ENCODE results near the gene RTEL1.

- TF ChIP-seq POLR2A (IDR thresholded peaks at IDR 0.05) (no peak), CTCF (IDR thresholded peaks at IDR 0.05) (no peak)
These were observed 17.7 kb downstream of the RTEL1 start for GRCh38 chr20:63675681-63676368.

Measured in lower leg skin (tissue), 3 donors.